Stimulated activated naive CD8-positive, alpha-beta T cell treated with anti-CD3 and anti-CD28 coated beads, Interleukin-15, amount 100 ng/mL, for 72 hours (primary cell): ENCODE measurements around the gene CLSTN1.
A peak's percentile ranks its signal among the peaks of the same experiment; 100 is the strongest.
"Not testable (repeated sequence)": the region's sequence is repeated elsewhere in the genome, so short reads cannot be mapped to it uniquely, and the experiment has no call there.

Source experiments
- ATAC-seq: fragments of 150-1000 bp; cut with Tn5 transposase; 2 replicates; pipeline ENCODE4 v1.10.0; 2021; ENCODE audit warnings: mild to moderate bottlenecking, moderate library complexity
- DNase-seq, 2 donors: peaks; one replicate each; pipeline ENCODE4 v3.0.0; 2021 to 2022
- H3K27ac Mint-ChIP-seq, 2 donors: one replicate each; pipeline ENCODE4 v1.8.0; 2022; ENCODE audit warnings: mild to moderate bottlenecking in 2 of 2, mixed read lengths in 2 of 2, moderate library complexity in 2 of 2
- H3K27me3 Mint-ChIP-seq: one replicate; pipeline ENCODE4 v1.8.0; 2022; ENCODE audit warnings: mixed read lengths
- H3K4me1 Mint-ChIP-seq: one replicate; pipeline ENCODE4 v1.8.0; 2022; ENCODE audit warnings: mild to moderate bottlenecking, mixed read lengths
- H3K4me3 Mint-ChIP-seq, 2 donors: one replicate each; pipeline ENCODE4 v1.8.0; 2022; ENCODE audit warnings: mild to moderate bottlenecking in 2 of 2, mixed read lengths in 2 of 2, moderate library complexity in 1 of 2
- H3K9me3 Mint-ChIP-seq, 2 donors: one replicate each; pipeline ENCODE4 v1.8.0; 2022; ENCODE audit warnings: mixed read lengths in 2 of 2

Gene CLSTN1

DNA sequence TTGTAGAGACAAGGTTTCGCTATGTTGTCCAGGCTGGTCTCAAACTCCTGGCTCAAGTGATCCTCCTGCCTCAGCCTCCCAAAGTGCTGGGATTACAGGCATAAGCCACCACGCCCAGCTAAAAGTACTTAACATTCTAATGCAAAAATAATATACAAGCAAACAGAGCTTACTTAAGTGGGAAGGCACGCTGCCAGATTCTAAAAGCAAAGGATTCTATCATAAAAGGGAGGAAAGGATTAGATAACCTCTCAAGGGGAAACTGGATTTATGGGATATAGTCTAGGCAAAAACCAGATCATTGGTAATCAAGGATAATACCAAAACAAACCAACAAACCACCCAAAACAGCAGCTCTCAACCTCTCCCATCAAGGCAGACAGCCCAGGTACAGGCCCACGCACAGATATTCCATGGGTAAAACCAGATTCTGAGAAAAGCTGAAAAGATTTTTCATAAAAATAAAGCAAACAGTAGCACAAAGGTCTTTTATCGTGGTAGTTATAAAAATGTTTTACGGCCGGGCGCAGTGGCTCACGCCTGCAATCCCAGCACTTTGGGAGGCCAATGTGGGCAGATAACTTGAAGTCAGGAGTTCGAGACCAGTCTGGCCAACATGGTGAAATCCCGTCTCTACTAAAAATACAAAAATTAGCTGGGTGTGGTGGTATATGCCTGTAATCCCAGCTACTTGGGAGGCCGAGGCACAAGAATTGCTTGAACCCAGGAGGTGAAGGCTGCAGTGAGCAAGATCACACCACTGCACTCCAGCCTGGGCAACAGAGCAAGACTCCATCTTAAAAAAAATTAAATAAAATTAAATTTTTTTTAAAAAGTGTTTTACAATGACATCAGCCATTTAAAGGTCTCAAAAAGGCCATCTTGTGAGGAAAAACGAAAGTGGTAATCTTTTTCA, 20.5 kb downstream of the CLSTN1 start:
- not testable (repeated sequence) for H3K27ac Mint-ChIP-seq, H3K27me3 Mint-ChIP-seq, DNase-seq, H3K9me3 Mint-ChIP-seq, ATAC-seq, H3K4me3 Mint-ChIP-seq
- peaks cover 71% of the 10 kb centered on the region for H3K4me1 Mint-ChIP-seq

DNA sequence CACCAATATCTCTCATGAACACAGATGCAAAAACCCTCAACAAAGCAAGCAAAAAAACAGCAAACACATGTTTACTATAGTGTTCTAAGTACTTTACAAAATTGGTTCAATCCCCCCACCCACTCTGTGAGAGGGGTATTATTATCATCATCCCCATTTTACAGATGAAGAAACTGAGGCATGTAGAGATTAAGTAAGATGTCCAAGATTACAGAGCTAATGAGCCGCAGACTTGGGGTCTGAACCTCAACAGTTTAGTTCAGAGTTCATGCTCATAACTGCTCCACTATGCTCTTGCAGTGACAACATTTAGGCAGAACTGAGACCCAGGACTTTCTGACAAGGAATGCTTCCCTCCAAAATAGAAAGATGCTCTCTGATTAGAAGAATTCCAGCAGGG, 21.9 kb downstream of the CLSTN1 start:
- Mint-ChIP-seq H3K9me3 (no peaks in the 10 kb centered on the region), H3K27me3 (no peaks in the 10 kb centered on the region), H3K4me1 (peaks cover 71% of the 10 kb centered on the region), H3K27ac (no peak overlapping the region), H3K4me3 (peak overlapping the region in 1 of 2 donors; percentile 29)
- ATAC-seq (no peak), DNase-seq (no peak)

DNA sequence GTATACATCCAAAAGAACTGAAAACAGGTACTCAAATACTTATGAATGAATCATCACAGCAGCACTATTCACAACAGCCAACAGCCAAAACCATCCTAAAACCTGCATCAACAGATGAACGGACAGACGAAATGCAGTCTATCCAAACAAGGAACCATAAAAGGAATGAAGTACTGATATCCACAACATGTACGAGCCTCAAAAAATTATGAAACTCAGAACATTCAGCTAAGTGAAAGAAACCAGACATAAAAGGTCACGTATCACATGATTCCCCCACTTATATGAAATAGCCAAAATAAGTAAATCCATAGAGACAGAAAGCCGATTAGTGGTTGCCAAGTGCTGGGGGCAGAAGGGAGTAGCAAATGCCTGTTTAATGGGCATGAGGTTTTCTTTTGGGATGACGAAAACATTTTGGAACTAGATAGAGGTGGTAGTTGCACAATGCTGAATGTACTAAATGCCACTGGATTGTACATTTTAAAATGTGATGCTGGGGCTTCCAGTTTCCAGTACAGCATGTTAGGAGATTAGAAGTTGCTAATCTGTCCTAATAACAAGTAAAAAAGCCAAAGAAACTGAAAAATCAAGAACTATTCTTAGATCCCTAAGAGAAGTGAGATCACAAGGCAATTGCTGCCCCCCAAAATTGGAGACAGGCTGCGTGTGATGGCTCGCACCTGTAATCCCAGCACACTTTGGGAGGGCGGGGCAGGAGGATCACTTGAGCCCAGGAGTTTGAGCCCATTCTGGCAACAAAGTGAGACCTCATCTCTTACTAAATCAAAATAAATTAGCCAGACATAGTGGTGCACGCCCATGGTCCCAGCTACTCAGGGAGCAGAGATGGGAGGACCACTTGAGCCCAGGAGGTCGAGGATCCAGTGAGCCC, 25.3 kb downstream of the CLSTN1 start:
- ATAC-seq: no peak
- DNase-seq: no peak
- Mint-ChIP-seq H3K27me3 (no peaks in the 10 kb centered on the region), H3K4me3 (peak overlapping the region; percentile 7 to 46), H3K9me3 (no peaks in the 10 kb centered on the region), H3K27ac (peak overlapping the region in 1 of 2 donors; percentile 46), H3K4me1 (peaks cover 76% of the 10 kb centered on the region)

DNA sequence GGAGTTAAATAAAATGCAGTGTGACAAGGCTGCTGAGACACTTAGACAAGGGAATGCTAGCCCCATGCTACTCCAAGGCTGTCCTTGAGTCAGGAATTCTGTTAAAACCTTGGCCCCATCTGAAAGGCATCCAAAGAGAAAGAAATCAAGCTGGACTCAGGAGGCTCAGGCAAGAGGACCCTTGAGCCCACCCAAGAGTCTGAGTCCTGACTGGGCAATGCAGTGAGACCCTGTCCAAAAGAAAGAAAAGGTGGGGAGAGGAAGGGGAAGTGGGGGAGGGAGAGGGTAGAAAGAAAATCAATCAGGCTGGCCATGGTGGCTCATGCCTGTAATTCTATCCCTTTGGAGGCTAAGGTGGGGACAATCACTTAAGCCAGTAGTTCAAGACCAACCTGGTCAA, 26.7 kb downstream of the CLSTN1 start:
- peaks cover 66% of the 10 kb centered on the region for H3K4me1 Mint-ChIP-seq
- ATAC-seq: no peak
- no peak for DNase-seq
- peak overlapping the region in 1 of 2 donors; percentile 9 for H3K4me3 Mint-ChIP-seq
- H3K27me3 Mint-ChIP-seq: no peaks in the 10 kb centered on the region
- no peak overlapping the region for H3K27ac Mint-ChIP-seq
- H3K9me3 Mint-ChIP-seq: no peaks in the 10 kb centered on the region

DNA sequence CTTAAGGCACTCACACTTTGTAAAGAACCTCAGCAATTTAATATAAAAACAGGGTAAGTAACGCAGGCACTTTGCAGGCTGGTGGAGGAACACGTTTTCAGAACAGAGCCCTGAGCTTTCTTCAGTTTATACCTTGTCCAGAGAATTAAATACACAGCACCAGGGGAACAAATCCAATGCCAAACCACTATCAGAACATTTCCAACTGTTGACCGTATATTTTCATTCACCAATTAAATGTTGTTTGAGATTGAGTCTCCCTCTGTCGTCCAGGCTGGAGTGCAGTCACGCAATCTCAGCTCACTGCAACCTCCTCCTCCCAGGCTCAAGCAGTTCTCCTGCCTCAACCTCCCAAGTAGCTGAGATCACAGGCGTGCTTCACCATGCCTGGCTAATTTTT, 29.7 kb downstream of the CLSTN1 start:
- ATAC-seq (no peak), DNase-seq (no peak)
- no peak overlapping the region for H3K4me3 Mint-ChIP-seq
- peaks cover 48% of the 10 kb centered on the region for H3K4me1 Mint-ChIP-seq
- H3K9me3 Mint-ChIP-seq: no peaks in the 10 kb centered on the region
- H3K27ac Mint-ChIP-seq: no peak overlapping the region
- no peaks in the 10 kb centered on the region for H3K27me3 Mint-ChIP-seq

DNA sequence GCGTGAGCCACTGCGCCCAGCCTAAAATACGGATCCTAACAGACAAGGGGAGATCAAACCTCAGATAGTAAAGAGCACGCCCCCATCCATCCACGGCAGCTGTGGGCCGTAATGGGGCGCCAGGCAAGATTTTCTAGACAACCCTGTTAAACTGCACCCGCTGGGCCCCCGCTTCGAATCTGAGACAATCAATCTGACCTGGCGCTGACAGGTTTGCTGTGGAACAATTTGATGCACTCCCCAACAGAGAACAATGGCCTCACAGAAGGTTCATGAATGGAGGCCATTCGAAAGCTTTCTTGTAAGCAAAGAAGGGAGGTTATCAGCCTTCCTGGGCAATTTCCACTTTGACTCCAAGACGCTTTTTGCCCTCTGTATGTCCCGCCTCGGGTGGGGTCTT, 30.5 kb downstream of the CLSTN1 start:
- Mint-ChIP-seq H3K9me3 (no peaks in the 10 kb centered on the region), H3K4me3 (no peak overlapping the region), H3K27me3 (no peaks in the 10 kb centered on the region), H3K27ac (no peak overlapping the region), H3K4me1 (peaks cover 45% of the 10 kb centered on the region)
- DNase-seq: no peak
- ATAC-seq: no peak

DNA sequence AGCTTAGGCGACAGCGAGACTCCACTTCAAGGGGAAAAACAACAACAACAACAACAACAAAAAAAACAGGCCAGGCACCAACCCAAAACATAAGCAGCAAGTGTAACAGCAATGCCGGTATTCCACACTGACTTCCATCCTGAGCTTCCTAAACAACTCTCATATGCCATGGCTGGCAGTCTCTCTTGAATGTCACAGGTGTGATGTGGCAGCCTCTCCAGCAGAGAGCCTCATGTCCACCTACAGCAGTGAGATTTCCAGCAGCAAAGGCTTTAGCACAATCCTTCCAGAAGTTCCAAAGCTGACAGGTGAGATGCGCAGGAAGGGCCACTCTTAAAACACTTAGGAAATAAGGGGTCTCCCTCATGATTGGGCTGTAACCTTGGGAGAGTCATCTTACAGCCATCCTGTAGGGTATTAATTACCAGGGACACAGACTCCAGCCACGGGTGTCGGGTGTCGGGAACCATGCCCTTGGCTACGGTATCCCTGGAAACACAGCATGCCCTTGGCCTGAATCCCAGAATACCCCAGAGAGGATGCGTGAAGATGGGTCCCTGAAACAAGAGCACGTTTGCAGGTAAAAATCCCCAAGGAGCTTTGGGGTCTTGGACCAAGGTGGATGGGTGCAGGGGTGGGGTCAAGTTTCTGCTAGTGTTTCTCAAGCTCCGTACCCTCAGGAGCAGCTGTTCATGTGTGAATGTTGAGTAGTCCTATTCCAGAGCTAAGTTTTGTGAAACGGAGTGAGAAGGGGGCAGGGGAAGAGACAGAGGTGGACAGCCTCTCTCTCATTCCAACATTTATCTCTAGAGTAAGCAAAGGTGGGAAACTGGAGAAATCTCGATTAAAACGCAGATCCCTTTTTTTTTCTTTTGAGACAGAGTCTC, 31.4 kb downstream of the CLSTN1 start:
- H3K4me3 Mint-ChIP-seq: no peak overlapping the region
- ATAC-seq (no peak), DNase-seq (no peak)
- H3K9me3 Mint-ChIP-seq: no peaks in the 10 kb centered on the region
- H3K27me3 Mint-ChIP-seq: no peaks in the 10 kb centered on the region
- no peak overlapping the region for H3K27ac Mint-ChIP-seq
- peaks cover 45% of the 10 kb centered on the region for H3K4me1 Mint-ChIP-seq

DNA sequence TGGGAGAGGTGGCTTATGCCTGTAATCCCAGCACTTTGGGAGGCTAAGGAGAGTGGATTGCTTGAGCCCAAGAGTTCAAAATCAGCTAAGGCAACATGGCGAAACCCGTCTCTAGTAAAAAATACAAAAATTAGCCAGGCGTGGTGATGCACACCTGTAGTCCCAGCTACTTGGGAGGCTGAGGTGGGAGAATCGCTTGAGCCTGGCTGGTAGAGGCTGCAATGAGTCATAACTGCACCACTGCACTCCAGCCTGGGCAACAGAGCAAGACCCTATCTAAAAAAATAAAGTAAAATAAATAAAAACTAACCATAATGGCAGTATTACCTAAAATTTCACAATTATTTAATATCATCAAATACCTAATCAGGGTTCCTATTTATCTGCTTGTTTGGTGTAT, 34.1 kb downstream of the CLSTN1 start:
- DNase-seq, H3K9me3 Mint-ChIP-seq, H3K27ac Mint-ChIP-seq, ATAC-seq, H3K27me3 Mint-ChIP-seq, H3K4me3 Mint-ChIP-seq: not testable (repeated sequence)
- peaks cover 46% of the 10 kb centered on the region for H3K4me1 Mint-ChIP-seq

DNA sequence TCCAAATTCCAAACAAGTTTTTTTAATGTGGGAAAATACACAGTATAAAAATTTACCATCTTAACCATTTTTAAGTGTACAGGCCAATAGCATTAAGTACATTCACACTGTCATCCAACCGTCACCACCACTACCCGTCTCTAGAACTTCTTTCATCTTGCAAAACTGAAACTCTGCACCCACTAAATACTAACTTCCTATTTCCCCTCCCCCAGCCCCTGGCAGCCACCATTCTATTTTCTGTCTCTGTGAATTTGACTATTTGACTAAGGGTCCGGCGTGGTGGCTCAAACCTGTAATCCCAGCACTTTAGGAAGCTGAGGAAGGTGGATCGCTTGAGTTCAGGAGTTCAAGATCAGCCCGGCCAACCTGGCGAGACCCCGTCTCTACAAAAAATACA, 36.1 kb downstream of the CLSTN1 start:
- peak; percentile 36 to 62 for DNase-seq
- peak overlapping the region in 1 of 2 donors; percentile 88 for H3K27ac Mint-ChIP-seq
- H3K4me1 Mint-ChIP-seq: peaks cover 31% of the 10 kb centered on the region
- H3K9me3 Mint-ChIP-seq: no peaks in the 10 kb centered on the region
- peak overlapping the region; percentile 71 to 87 for H3K4me3 Mint-ChIP-seq
- peak; percentile 99 for ATAC-seq
- no peaks in the 10 kb centered on the region for H3K27me3 Mint-ChIP-seq

DNA sequence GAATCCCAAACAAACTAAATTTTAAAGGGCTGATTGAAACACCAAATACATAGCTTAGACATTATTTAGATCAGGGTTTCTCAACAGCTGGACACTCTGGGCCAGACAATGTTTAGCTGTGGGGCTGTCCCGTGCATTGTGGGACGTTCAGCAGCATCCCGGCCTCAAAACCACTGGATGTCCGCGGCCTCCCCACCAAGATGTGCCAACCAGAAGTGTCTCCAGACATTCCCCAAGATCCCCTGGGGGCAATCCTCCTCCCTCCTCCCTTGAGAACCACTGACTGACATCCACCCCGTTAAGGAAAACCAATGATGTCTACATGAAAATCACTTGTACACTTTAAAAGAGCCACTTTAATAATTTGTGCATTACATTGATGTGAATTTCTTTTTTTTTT, 38.4 kb downstream of the CLSTN1 start:
- Mint-ChIP-seq H3K9me3 (no peaks in the 10 kb centered on the region), H3K27ac (no peak overlapping the region), H3K4me3 (no peak overlapping the region), H3K4me1 (peaks cover 31% of the 10 kb centered on the region), H3K27me3 (no peaks in the 10 kb centered on the region)
- DNase-seq (no peak), ATAC-seq (no peak)

DNA sequence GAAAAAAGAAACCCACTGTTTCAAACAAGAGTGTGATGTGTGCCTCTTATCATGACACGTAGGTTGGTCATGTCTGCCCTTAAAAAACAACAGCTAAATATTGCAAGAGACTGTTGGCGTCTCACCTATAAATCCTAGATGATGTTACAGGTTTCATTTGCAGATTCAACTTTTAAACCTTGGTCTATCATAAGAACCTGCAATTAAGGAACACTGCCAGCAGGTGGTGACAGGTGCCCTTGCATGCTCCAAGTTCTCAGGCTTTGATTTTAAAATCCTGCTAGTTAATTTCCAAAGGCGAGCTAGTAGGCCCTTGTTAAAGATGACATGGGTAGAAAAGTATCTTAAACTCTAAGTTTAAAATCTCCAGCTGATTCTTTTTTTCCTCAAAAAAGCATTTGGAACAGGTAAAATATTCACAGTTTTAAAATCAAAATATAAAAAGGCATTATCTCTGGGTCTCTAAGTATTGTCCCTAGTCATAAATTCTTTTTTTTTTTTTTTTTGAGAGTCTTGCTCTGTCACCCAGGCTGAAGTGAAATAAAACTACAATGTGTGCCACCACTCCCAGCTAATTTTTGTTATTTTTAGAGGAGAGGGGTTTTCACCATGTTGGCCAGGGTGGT, 39.1 kb downstream of the CLSTN1 start:
- H3K4me1 Mint-ChIP-seq: peaks cover 31% of the 10 kb centered on the region
- H3K27ac Mint-ChIP-seq: no peak overlapping the region
- DNase-seq (peak; percentile 51), ATAC-seq (no peak)
- H3K4me3 Mint-ChIP-seq: no peak overlapping the region
- H3K27me3 Mint-ChIP-seq: no peaks in the 10 kb centered on the region
- no peaks in the 10 kb centered on the region for H3K9me3 Mint-ChIP-seq

DNA sequence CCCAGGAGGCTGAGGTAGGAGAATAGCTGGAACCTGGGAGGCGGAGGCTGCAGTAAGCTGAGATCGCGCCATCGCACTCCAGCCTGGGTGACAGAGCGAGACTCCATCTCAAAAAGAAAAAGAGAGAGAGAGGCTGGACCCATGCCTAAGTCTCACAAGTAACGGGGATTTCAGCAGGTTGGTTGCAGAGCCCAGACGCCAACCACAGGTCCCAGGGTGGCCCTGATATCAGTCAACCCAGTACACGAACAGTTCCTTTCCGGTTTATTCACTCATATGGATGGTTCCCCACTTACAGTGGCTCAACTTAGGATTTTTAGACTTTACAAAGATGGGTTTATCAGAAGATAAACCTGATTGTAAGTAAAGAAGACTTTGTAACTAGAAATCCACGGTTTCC, 40.9 kb downstream of the CLSTN1 start:
- H3K9me3 Mint-ChIP-seq: no peaks in the 10 kb centered on the region
- H3K4me3 Mint-ChIP-seq: no peak overlapping the region
- H3K27ac Mint-ChIP-seq: no peak overlapping the region
- no peak for DNase-seq
- no peak for ATAC-seq
- no peaks in the 10 kb centered on the region for H3K27me3 Mint-ChIP-seq
- H3K4me1 Mint-ChIP-seq: peaks cover 17% of the 10 kb centered on the region

DNA sequence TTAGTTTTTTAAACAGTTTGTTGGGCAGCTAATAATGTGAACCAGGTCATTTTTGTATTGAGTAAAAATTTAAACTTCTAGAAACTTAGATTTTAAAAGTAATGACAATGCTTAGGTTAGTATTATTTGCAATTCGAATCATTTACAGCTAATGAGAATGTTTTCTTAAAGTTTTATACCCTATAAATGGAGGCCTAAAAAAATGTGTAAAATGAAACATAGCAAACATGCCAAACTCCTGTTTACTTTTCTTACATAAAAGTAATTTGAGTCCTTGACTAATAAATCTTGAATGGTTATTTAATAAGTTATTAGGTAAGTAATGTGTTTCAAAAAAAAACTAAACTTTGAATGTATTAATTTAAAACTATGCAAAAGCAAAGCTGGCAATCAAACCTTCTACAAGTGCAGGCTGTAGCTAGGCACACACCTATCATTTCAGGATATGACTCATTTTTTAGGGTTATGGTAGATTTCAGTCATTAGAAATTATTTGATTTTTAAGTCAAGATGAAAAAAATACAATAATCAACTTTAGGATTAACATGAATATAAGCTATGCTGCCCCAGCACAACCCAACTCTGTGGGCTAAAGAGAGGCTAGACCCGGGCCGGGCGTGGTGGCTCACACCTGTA, 41.5 kb downstream of the CLSTN1 start:
- ATAC-seq (no peak), DNase-seq (no peak)
- Mint-ChIP-seq H3K27ac (no peak overlapping the region), H3K27me3 (no peaks in the 10 kb centered on the region), H3K4me1 (peaks cover 11% of the 10 kb centered on the region), H3K4me3 (no peak overlapping the region), H3K9me3 (no peaks in the 10 kb centered on the region)

DNA sequence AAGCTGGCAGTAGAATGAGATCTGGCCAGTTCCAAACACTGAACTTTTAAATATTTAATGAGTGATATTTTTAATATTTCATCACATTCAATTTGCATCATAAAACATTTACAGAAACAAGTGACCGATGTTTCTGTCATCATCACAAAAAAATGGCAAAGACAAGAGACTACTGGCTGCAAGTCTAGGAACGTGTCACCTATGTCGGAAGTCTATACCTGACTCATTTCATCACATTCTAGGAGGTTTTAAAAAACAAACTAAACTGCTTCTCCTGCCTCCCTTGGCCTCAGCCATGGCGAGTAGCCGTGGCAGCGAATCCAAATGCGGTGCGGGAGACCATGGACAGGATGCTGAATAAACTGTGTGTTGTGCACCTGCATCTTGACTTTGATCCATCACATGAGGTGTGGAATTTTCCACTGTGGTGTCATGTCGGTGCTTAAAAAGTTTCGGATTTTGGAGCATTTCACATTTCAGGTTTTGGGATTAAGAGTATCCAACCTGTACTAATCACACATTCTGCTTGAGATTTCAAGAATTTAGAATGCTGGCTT, 43.1 kb downstream of the CLSTN1 start:
- Mint-ChIP-seq H3K27me3 (no peaks in the 10 kb centered on the region), H3K4me3 (no peak overlapping the region), H3K4me1 (peaks cover 12% of the 10 kb centered on the region), H3K9me3 (no peaks in the 10 kb centered on the region), H3K27ac (no peak overlapping the region)
- ATAC-seq (no peak), DNase-seq (no peak)
